Keratinocyte (primary cell): ENCODE results near the gene DGKD. TPM values are rescaled to one million over a fixed set of nuclear protein-coding genes. Genes with fewer than 3 reads are reported as not detected.

Experiments used
- DNase-seq: peaks from one replicate; pipeline ENCODE4 v3.0.0-alpha.2; 2011; ENCODE audit warnings: low read depth, missing footprints, low spot score
- FAIRE-seq: peaks from 2 replicates; lab custom pipeline; 2011; peaks lifted over from hg19 to GRCh38; lab: Jason Lieb, UNC
- H2AFZ ChIP-seq: 2 replicates; pipeline ENCODE4 v1.6.0; 2012; ENCODE audit warnings: low read length, control low read depth, inconsistent platforms; ENCODE audit not compliant: control insufficient read depth
- H3K27ac ChIP-seq: 2 replicates; pipeline ENCODE4 v1.5.1; 2011; ENCODE audit warnings: low read length; ENCODE audit not compliant: control insufficient read depth, insufficient read depth
- H3K27me3 ChIP-seq: 3 replicates; pipeline ENCODE4 v1.6.0; 2011; ENCODE audit warnings: low read length; ENCODE audit not compliant: control insufficient read depth, insufficient read depth; ENCODE audit errors: extremely low read depth
- H3K36me3 ChIP-seq, 2 experiments: 2 replicates in 1 of 2; 3 replicates in 1 of 2; pipeline ENCODE4 v1.5.1; 2011; ENCODE audit warnings: low read length in 2 of 2, mild to moderate bottlenecking in 1 of 2; ENCODE audit not compliant: control insufficient read depth in 2 of 2, insufficient read depth in 2 of 2; ENCODE audit errors: extremely low read depth in 1 of 2
- H3K4me1 ChIP-seq: 3 replicates; pipeline ENCODE4 v1.5.1; 2011; ENCODE audit warnings: low read length; ENCODE audit not compliant: control insufficient read depth, insufficient read depth; ENCODE audit errors: extremely low read depth
- H3K4me2 ChIP-seq: 3 replicates; pipeline ENCODE4 v1.6.0; 2011; ENCODE audit warnings: low read depth, low read length; ENCODE audit not compliant: control insufficient read depth, insufficient read depth; ENCODE audit errors: extremely low read depth
- H3K4me3 ChIP-seq, 3 experiments: fragments of 200-600 bp in 1 of 3; sonication (generic) in 1 of 3; 2 replicates in 2 of 3; 3 replicates in 1 of 3; pipeline ENCODE4 v1.5.1; 2011 to 2016; ENCODE audit warnings: low read length in 3 of 3, mild to moderate bottlenecking in 3 of 3, control low read depth in 2 of 3, inconsistent platforms in 1 of 3, low read depth in 1 of 3, mixed read lengths in 1 of 3, mixed run types in 1 of 3, moderate library complexity in 1 of 3; ENCODE audit not compliant: control insufficient read depth in 2 of 3, insufficient read depth in 2 of 3; ENCODE audit errors: extremely low read depth in 1 of 3
- H3K79me2 ChIP-seq: 2 replicates; pipeline ENCODE4 v1.6.0; 2012; ENCODE audit warnings: low read length; ENCODE audit not compliant: control insufficient read depth, insufficient read depth
- H3K9ac ChIP-seq: 3 replicates; pipeline ENCODE4 v1.6.0; 2011; ENCODE audit warnings: low read length; ENCODE audit not compliant: control insufficient read depth, insufficient read depth; ENCODE audit errors: extremely low read depth
- H3K9me1 ChIP-seq: 3 replicates; pipeline ENCODE4 v1.6.0; 2011; ENCODE audit warnings: low read length; ENCODE audit not compliant: control insufficient read depth, insufficient read depth; ENCODE audit errors: extremely low read depth
- H3K9me3 ChIP-seq: 2 replicates; pipeline ENCODE4 v1.5.1; 2012; ENCODE audit warnings: low read depth, low read length; ENCODE audit not compliant: control insufficient read depth
- H4K20me1 ChIP-seq: 3 replicates; pipeline ENCODE4 v1.6.0; 2011; ENCODE audit warnings: low read length; ENCODE audit not compliant: control insufficient read depth, insufficient read depth; ENCODE audit errors: extremely low read depth
- EZH2 ChIP-seq: IDR thresholded peaks from one replicate; pipeline ENCODE4 v1.6.1; 2012; ENCODE audit warnings: inconsistent platforms, mild to moderate bottlenecking, low read length, moderate library complexity
- dilution Hi-C: fragments of 300-500 bp; cut with MboI; formaldehyde crosslinking; loops from one replicate; pipeline ENCODE4 v1.7.0; 2020; ENCODE audit warnings: low sequenced_read_pairs; ENCODE audit not compliant: extremely low pct_ligation_motif_present
- polyA plus RNA-seq, 5 experiments: library from polyadenylated mRNA; depleted of rRNA in 3 of 5; stranded (reverse) in 3 of 5; stranded (forward) in 1 of 5; unstranded in 1 of 5; fragments of >200 nt; gene quantifications; 1 replicate in 1 of 5; 2 replicates in 3 of 5; 3 replicates in 1 of 5; pipeline versions ENCODE4 v1.2.1 to v1.2.3, GENCODE V29; 2011 to 2012; ENCODE audit warnings: missing spikeins in 2 of 5, low read depth in 1 of 5, low replicate concordance in 1 of 5
- TF ChIP-seq, protein P1 (sequence below), 3 experiments: IDR thresholded peaks in 1 of 3; conservative IDR thresholded peaks in 1 of 3; optimal IDR thresholded peaks in 1 of 3; 2 replicates in 2 of 3; 3 replicates in 1 of 3; pipeline versions ENCODE3 to v1.5.1; 2011; ENCODE audit warnings: low read length in 3 of 3, mild to moderate bottlenecking in 3 of 3, moderate library complexity in 2 of 3, control low read depth in 1 of 3, inconsistent platforms in 1 of 3; ENCODE audit not compliant: insufficient read depth in 2 of 3; ENCODE audit errors: extremely low read depth in 1 of 3

DGKD gene
- polyA plus RNA-seq, 1 donor (not counting 4 experiments of a cell fraction or from before 2014, with no cell fraction given), result 6.1 TPM

DNA sequence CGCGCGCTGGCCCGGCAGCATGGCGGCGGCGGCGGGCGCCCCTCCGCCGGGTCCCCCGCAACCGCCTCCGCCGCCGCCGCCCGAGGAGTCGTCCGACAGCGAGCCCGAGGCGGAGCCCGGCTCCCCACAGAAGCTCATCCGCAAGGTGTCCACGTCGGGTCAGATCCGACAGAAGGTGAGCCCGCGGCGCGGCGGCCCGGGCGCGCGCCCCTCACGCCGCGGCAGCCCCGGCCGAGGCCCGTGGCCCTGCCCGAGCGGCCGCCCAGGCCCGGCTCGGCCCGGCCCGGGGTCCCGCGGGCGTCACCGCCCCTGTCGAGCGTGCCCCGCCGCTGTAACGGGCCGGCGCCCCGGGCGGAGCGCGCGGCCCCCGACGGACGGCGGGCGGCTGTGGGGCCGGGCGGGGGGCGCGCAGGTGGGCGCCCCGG is 218 bp downstream of the DGKD start:
- Histone ChIP-seq H3K27ac (no peak overlapping the region), H3K4me1 (peaks cover 39% of the 10 kb centered on the region)

DNA sequence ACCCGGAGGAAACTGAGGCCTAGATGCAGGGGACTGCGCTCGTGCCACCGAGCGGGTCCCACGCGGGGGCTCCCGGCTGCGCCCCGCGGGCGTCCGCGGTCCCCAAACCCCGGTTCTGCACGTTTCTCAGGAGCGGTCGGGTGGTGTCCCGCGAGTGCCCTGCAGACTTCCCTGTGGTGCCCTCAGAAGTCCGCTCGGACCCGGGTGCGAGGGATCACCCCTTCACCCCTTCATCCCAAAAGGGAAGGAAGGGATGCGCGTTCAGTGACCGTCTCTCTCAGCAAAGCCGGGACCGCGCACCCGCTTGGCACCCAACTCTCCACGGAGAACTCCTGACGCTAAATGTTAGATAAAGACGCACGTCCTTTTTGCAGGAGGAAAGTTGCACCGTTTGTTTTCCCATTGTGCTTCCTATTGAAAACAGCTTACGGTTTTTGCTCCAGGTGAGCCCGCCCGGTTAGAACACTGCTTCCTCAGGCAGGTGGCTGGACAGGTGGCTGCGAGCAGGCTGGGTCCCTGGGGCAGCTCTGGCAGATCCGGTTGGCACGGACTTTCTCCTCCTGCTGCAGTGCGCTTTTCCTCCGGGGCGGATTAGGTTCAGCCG is 779 bp downstream of the DGKD start:
- H3K79me2 ChIP-seq, result peaks cover 6% of the 10 kb centered on the region
- TF ChIP-seq, protein P1, sequence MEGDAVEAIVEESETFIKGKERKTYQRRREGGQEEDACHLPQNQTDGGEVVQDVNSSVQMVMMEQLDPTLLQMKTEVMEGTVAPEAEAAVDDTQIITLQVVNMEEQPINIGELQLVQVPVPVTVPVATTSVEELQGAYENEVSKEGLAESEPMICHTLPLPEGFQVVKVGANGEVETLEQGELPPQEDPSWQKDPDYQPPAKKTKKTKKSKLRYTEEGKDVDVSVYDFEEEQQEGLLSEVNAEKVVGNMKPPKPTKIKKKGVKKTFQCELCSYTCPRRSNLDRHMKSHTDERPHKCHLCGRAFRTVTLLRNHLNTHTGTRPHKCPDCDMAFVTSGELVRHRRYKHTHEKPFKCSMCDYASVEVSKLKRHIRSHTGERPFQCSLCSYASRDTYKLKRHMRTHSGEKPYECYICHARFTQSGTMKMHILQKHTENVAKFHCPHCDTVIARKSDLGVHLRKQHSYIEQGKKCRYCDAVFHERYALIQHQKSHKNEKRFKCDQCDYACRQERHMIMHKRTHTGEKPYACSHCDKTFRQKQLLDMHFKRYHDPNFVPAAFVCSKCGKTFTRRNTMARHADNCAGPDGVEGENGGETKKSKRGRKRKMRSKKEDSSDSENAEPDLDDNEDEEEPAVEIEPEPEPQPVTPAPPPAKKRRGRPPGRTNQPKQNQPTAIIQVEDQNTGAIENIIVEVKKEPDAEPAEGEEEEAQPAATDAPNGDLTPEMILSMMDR (optimal IDR thresholded peaks at IDR 0.05 in 1 of 3, IDR thresholded peaks at IDR 0.05 in 1 of 3, conservative IDR thresholded peaks at IDR 0.05 in 1 of 3; ENCODE audit: extremely low read depth in 1 of 3, insufficient read depth in 2 of 3, low read length in 3 of 3), result no peak
- no peak for TF ChIP-seq EZH2
- H3K4me1 ChIP-seq, result peaks cover 38% of the 10 kb centered on the region
- peaks cover 4% of the 10 kb centered on the region for H4K20me1 ChIP-seq
- H3K27ac ChIP-seq, result no peak overlapping the region
- peak overlapping the region; percentile 83 for H3K4me2 ChIP-seq
- dilution Hi-C loops, result no loop called here
- peak overlapping the region; percentile 2 for H2AFZ ChIP-seq
- no peaks in the 10 kb centered on the region for H3K9me3 ChIP-seq
- H3K4me3 ChIP-seq, result peak overlapping the region; percentile 58 to 72 (median 70)
- H3K9ac ChIP-seq, result peak overlapping the region; percentile 60
- peaks cover 0 to 2% of the 10 kb centered on the region in 2 experiments for H3K36me3 ChIP-seq
- no peak for FAIRE-seq
- H3K27me3 ChIP-seq, result no peaks in the 10 kb centered on the region
- DNase-seq, result no peak
- H3K9me1 ChIP-seq, result no peaks in the 10 kb centered on the region

More for the DNA sequence above, 218 bp downstream of the DGKD start:
- no peak for FAIRE-seq
- H3K4me3 ChIP-seq, result peak overlapping the region in 1 of 3 experiments; percentile 58
- H2AFZ ChIP-seq, result no peak overlapping the region
- peaks cover 4% of the 10 kb centered on the region for H4K20me1 ChIP-seq
- no peak for TF ChIP-seq EZH2
- TF ChIP-seq, protein P1 (optimal IDR thresholded peaks at IDR 0.05 in 1 of 3, IDR thresholded peaks at IDR 0.05 in 1 of 3, conservative IDR thresholded peaks at IDR 0.05 in 1 of 3; ENCODE audit: extremely low read depth in 1 of 3, insufficient read depth in 2 of 3, low read length in 3 of 3), result no peak
- dilution Hi-C loops, result no loop called here
- H3K79me2 ChIP-seq, result peaks cover 6% of the 10 kb centered on the region
- no peaks in the 10 kb centered on the region for H3K9me1 ChIP-seq
- H3K9me3 ChIP-seq, result no peaks in the 10 kb centered on the region
- H3K27me3 ChIP-seq, result no peaks in the 10 kb centered on the region
- H3K4me2 ChIP-seq, result no peak overlapping the region
- H3K9ac ChIP-seq, result peak overlapping the region; percentile 64
- no peak for DNase-seq
- peaks cover 0 to 2% of the 10 kb centered on the region in 2 experiments for H3K36me3 ChIP-seq
